NCI-H1694 (cell line): Measurements from ENCODE around the gene ACLY.
"Not testable (repeated sequence)": the region's sequence is repeated elsewhere in the genome, so short reads cannot be mapped to it uniquely, and the experiment has no call there.

ENCODE experiments used
- DNase-seq: peaks from one replicate; lab custom pipeline; 2025; lab: John Stamatoyannopoulos, UW

Gene ACLY

GRCh38 chr17:41829961-41830360 is 88.8 kb downstream of the ACLY start:
- DNase-seq, result not testable (repeated sequence)

- no peak for DNase-seq
Observed at GRCh38 chr17:41825175-41825845, 93.4 kb downstream of the ACLY start.

GRCh38 chr17:41824086-41824485 is 94.7 kb downstream of the ACLY start:
- DNase-seq, result no peak

GRCh38 chr17:41823580-41823979 is 95.2 kb downstream of the ACLY start:
- no peak for DNase-seq

GRCh38 chr17:41823141-41823524 is 95.6 kb downstream of the ACLY start:
- no peak for DNase-seq

- DNase-seq, result no peak
Observed at GRCh38 chr17:41822216-41823140, 96.3 kb downstream of the ACLY start.

- DNase-seq, result no peak
Observed at GRCh38 chr17:41821776-41822175, 97.0 kb downstream of the ACLY start.

- no peak for DNase-seq
Observed at GRCh38 chr17:41818024-41818423, 100.7 kb downstream of the ACLY start.
